ENCODE data around the gene SLC2A4RG. TPM values are rescaled to one million over a fixed set of nuclear protein-coding genes. Genes with fewer than 3 reads are reported as not detected.

SLC2A4RG gene
- total RNA-seq, 1 donor from 2014 or later, result 47.9 TPM

DNA sequence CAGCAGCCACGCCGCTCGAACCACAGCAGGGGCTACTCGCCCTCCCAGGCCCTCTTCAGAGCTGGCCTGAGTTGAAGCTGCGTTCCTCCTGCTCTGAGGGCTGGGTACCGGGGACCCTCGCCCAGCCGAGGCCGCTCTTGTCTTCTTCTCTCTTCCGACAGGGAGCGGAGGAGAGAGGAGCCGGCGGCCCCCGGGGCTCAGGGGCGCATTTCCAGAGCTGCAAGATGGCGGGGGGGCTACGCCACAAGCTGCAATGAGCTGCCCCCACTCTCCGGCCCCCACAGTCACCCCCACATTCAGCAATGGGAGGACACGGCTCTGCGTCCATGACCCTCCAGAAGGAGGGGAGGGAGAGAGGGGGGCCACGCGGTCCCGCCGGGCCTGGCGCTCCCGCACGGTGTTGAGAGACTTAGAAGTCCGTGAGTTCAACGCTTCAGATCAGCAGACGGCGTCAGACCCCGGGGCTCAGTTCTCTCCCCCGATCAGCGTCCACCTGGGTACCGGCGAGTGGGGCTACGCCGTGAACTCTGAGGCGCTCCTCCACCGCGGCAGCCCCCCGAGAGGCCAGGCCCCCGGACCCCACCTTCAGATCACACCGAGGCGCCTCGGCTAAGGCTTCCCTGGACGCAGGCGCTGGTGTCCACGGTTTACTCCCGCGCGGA lies 31.6 kb downstream of the SLC2A4RG start:
- Mint-ChIP-seq H3K27ac (ENCODE audit: unreplicated experiment) (no peak overlapping the region), H3K4me1 (ENCODE audit: low read depth, unreplicated experiment) (peaks cover 41% of the 10 kb centered on the region), H3K9me3 (ENCODE audit: unreplicated experiment) (peaks cover 23% of the 10 kb centered on the region), H3K36me3 (ENCODE audit: unreplicated experiment) (peaks cover 9% of the 10 kb centered on the region), H3K4me3 (ENCODE audit: unreplicated experiment) (no peak overlapping the region), H3K27me3 (ENCODE audit: unreplicated experiment) (peaks cover 20% of the 10 kb centered on the region)
- TF ChIP-seq, protein P1, sequence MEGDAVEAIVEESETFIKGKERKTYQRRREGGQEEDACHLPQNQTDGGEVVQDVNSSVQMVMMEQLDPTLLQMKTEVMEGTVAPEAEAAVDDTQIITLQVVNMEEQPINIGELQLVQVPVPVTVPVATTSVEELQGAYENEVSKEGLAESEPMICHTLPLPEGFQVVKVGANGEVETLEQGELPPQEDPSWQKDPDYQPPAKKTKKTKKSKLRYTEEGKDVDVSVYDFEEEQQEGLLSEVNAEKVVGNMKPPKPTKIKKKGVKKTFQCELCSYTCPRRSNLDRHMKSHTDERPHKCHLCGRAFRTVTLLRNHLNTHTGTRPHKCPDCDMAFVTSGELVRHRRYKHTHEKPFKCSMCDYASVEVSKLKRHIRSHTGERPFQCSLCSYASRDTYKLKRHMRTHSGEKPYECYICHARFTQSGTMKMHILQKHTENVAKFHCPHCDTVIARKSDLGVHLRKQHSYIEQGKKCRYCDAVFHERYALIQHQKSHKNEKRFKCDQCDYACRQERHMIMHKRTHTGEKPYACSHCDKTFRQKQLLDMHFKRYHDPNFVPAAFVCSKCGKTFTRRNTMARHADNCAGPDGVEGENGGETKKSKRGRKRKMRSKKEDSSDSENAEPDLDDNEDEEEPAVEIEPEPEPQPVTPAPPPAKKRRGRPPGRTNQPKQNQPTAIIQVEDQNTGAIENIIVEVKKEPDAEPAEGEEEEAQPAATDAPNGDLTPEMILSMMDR (IDR thresholded peaks at IDR 0.05; ENCODE audit: partially characterized antibody, unreplicated experiment), result no peak
- DNase-seq, result no peak

- no peak for DNase-seq
- peak overlapping the region; percentile 59 for H3K27ac Mint-ChIP-seq (ENCODE audit: unreplicated experiment)
These were observed 33.4 kb downstream of the SLC2A4RG start for GRCh38 chr20:63772781-63773518.

DNA sequence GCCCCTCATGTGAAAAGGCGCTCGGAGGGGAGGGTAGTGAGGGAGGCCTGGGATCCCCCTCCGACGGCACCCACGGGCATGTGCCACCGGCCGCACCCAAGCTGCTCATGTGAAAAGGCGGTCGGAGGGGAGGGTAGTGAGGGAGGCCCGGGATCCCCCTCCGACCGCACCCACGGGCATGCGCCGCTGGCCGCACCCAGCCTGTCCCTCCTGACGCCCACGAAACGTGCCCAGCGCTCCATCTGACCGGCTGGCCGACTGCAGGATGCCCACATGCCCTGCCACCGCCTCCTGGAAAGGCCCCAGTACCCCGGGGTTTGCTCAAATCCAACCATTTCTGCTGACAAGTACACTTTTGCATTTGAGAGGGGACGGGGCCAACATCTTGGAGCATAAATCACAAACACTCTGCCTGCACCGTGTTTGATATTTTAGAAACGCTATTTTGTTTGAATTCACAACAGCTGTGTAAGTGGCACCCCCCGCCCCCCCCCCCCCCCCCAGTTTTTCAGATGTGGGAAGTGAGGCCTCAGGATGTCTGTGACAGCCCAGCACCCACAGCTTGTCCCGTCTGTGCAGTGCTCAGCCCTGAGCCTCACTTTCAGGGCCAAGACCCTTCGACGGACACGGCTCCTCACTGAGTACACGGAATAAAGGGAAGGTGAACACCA lies 34.1 kb downstream of the SLC2A4RG start:
- peaks cover 4% of the 10 kb centered on the region for H3K36me3 Mint-ChIP-seq (ENCODE audit: unreplicated experiment)
- no peak overlapping the region for H3K27ac Mint-ChIP-seq (ENCODE audit: unreplicated experiment)
- peaks cover 16% of the 10 kb centered on the region for H3K9me3 Mint-ChIP-seq (ENCODE audit: unreplicated experiment)
- TF ChIP-seq, protein P1 (IDR thresholded peaks at IDR 0.05; ENCODE audit: partially characterized antibody, unreplicated experiment), result no peak
- H3K4me3 Mint-ChIP-seq (ENCODE audit: unreplicated experiment), result peak overlapping the region; percentile 81
- peaks cover 34% of the 10 kb centered on the region for H3K4me1 Mint-ChIP-seq (ENCODE audit: low read depth, unreplicated experiment)
- DNase-seq, result no peak
- H3K27me3 Mint-ChIP-seq (ENCODE audit: unreplicated experiment), result peaks cover 10% of the 10 kb centered on the region

More at GRCh38 chr20:63772781-63773518, 33.4 kb downstream of the SLC2A4RG start:
- TF ChIP-seq, protein P1 (IDR thresholded peaks at IDR 0.05; ENCODE audit: partially characterized antibody, unreplicated experiment), result no peak
- peaks cover 13% of the 10 kb centered on the region for H3K27me3 Mint-ChIP-seq (ENCODE audit: unreplicated experiment)
- peak overlapping the region; percentile 54 for H3K4me3 Mint-ChIP-seq (ENCODE audit: unreplicated experiment)
- H3K4me1 Mint-ChIP-seq (ENCODE audit: low read depth, unreplicated experiment), result peaks cover 31% of the 10 kb centered on the region
- H3K36me3 Mint-ChIP-seq (ENCODE audit: unreplicated experiment), result peaks cover 6% of the 10 kb centered on the region
- H3K9me3 Mint-ChIP-seq (ENCODE audit: unreplicated experiment), result peaks cover 18% of the 10 kb centered on the region

DNA sequence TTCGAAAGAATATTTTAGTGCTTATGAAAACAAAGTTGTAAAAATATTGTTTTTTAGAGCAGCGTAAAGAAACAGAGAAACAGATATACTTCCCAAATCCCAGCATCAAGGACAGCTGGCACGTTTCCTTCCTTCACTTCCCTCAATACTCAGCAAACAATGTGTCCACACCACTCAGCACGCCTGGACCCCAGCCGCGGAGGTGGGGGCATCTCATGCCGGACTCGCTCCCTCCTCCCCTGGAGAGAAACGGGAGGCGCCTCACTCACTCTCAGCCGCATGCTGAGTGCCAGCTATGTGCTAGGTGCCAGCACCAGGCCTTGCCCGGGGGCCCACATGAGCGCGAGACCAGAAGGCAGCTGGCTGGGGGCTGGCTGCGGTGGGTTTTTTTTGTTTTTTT lies 34.7 kb downstream of the SLC2A4RG start:
- peak overlapping the region; percentile 81 for H3K4me3 Mint-ChIP-seq (ENCODE audit: unreplicated experiment)
- peak overlapping the region; percentile 94 for H3K27ac Mint-ChIP-seq (ENCODE audit: unreplicated experiment)
- peaks cover 16% of the 10 kb centered on the region for H3K9me3 Mint-ChIP-seq (ENCODE audit: unreplicated experiment)
- H3K27me3 Mint-ChIP-seq (ENCODE audit: unreplicated experiment), result peaks cover 7% of the 10 kb centered on the region
- TF ChIP-seq, protein P1 (IDR thresholded peaks at IDR 0.05; ENCODE audit: partially characterized antibody, unreplicated experiment), result no peak
- H3K4me1 Mint-ChIP-seq (ENCODE audit: low read depth, unreplicated experiment), result peaks cover 35% of the 10 kb centered on the region
- H3K36me3 Mint-ChIP-seq (ENCODE audit: unreplicated experiment), result peaks cover 4% of the 10 kb centered on the region
- no peak for DNase-seq

All from glutamatergic neuron (in vitro differentiated cells).